GM19351 (cell line): ENCODE measurements around the gene MLIP.
"Not testable (repeated sequence)": the region's sequence is repeated elsewhere in the genome, so short reads cannot be mapped to it uniquely, and the experiment has no call there.

Experiments used
- ATAC-seq: cut with Tn5 transposase; IDR thresholded peaks from one replicate; pipeline ENCODE4 v1.9.1; 2021; ENCODE audit warnings: mild to moderate bottlenecking, moderate library complexity; ENCODE audit not compliant: unreplicated experiment

Gene MLIP

DNA sequence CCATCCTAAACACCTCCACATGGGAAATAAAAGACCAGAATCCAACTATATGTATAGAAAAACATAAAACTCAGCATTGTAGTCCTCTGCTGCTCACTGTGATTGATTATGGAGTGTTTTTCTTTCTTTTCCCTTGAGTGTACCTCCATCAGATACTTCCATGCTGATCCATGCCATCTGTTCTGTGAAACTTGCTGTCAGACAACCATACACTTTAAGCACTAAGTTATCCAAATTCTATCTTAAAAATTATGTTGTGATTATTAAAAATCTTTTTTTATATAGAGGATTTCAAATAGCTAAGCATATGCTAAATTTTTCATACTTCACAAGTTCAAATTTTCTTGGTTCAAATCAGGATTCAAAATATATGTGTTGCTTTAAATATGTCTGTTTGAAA lies 105.1 kb downstream of the MLIP start:
- no peak for ATAC-seq

- ATAC-seq = peak; percentile 57
Measured at GRCh38 chr6:54217018-54217417, 105.8 kb downstream of the MLIP start.

GRCh38 chr6:54222217-54222616 lies 111.0 kb downstream of the MLIP start:
- no peak for ATAC-seq

DNA sequence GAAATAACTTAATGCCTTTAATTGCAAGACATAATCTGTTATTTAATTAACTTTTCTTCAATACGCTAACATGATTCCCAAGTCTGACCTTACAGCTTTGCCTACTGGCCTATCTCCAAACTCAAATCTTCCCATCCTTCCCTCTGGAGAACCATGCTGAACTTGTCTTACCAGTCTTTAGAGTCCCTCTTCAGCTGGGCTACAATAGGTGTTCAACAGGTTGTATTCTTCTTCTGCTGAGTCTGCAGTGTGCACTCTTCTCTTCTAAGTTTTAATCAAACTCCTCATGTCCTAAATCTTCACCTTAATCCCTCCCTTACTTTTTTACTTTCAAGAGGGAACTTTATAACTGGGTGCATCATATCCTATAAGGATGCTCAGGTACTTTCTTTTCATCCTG lies 121.5 kb downstream of the MLIP start:
- no peak for ATAC-seq

- no peak for ATAC-seq
Measured at GRCh38 chr6:54234539-54234938, 123.3 kb downstream of the MLIP start.

GRCh38 chr6:54236984-54237383 lies 125.7 kb downstream of the MLIP start:
- ATAC-seq = no peak

DNA sequence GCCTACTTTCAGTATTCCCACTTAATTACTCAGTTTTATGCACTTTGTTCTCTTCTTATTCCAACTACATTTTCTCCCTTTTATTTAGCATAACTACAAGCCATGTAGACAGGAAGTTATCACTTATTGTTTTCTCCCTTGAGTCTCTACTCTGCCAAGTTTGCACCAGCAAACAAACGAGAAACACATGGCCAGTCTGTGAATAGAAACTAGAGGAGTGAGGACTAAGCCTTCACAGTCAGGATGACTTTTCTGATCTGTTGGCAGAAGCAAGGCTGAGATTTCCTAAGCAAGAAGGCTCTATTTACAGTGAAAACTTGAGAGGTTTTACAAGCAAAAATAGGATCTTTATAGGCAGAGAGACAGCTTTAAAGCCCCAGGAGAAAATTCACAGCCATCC lies 127.2 kb downstream of the MLIP start:
- ATAC-seq = no peak

DNA sequence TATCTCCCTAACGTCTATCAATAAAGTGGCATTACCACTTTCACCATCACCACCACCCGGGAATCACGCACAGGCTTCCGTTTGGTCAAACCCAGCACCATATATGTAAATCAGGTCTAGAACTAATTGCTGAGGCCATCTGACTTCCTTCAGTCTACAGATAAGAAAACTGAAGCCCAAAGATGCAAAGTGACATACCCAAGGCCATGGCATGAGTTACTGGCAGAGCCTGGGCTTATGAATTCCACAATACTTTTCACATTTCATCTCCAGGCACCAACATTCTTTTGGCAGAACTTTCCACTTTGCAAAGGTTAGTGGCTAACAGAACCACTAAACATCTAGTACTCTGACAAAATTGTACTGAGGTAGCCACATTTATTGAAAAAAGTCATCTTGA lies 132.5 kb downstream of the MLIP start:
- no peak for ATAC-seq

GRCh38 chr6:54244430-54244829 lies 133.2 kb downstream of the MLIP start:
- ATAC-seq = no peak

- ATAC-seq = no peak
Measured at GRCh38 chr6:54245265-54245664, 134.0 kb downstream of the MLIP start.

- ATAC-seq = no peak
Measured at GRCh38 chr6:54248319-54248718, 137.1 kb downstream of the MLIP start.

GRCh38 chr6:54248994-54249393 lies 137.8 kb downstream of the MLIP start:
- ATAC-seq = peak; percentile 54

DNA sequence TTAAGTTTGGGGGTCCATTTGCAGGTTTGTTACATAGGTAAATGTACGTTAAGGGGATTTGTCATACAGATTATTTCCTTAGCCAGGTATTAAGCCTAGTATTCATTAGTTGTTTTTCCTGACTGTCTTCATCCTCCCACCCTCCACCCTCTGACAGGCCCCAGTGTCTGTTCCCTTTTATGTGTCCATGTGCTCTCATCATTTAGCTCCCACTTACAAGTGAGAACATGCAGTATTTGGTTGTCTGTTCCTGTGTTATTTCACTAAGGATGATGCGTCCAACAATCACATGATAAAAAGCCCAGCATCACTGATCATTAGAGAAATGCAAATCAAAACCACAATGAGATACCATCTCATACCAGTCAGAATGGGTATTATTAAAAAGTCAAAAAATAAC lies 138.6 kb downstream of the MLIP start:
- not testable (repeated sequence) for ATAC-seq

- no peak for ATAC-seq
Measured at GRCh38 chr6:54252496-54252895, 141.3 kb downstream of the MLIP start.

GRCh38 chr6:54252916-54253315 lies 141.7 kb downstream of the MLIP start:
- no peak for ATAC-seq

DNA sequence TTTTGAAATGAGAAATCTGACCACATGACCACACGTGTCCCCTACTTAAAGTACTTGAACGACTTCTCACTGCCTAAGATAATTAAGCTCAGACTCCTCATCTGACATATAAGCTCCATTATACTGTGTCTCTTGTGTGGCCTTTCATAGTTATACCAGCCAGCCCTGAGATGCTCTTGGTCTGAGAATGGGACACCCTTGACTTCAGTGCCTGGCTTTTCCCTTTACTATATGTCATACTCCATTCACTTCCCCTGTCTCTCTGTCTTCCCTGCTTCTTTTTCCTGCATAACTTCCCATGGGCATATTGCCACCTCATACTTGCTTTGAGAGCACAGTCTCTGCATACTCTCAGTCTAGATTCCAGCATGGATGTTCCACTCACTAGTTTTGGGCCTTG lies 143.6 kb downstream of the MLIP start:
- ATAC-seq = no peak

DNA sequence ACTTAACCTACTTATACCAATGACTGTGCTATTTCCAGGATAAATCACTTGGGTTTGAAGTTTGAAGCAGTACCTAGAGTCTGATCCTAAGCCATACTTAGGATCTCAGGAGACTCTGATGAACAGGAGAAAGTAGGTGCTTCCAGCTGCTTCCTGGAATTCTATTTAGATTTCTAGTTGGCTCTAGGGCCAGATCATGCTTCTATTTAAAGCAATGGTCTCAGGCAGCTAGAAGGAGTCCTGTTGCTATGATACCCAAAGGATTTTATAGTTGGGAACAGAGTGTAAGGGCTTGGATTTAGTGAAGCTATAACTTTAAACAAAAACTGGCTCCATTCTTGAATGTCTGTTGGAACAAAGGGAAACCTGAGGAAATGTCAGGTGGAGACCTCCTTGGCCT lies 144.6 kb downstream of the MLIP start:
- no peak for ATAC-seq

GRCh38 chr6:54260025-54260424 lies 148.8 kb downstream of the MLIP start:
- ATAC-seq = no peak

- no peak for ATAC-seq
Measured at GRCh38 chr6:54262499-54262898, 151.3 kb downstream of the MLIP start.

- no peak for ATAC-seq
Measured at GRCh38 chr6:54262971-54263370, 151.7 kb downstream of the MLIP start.

DNA sequence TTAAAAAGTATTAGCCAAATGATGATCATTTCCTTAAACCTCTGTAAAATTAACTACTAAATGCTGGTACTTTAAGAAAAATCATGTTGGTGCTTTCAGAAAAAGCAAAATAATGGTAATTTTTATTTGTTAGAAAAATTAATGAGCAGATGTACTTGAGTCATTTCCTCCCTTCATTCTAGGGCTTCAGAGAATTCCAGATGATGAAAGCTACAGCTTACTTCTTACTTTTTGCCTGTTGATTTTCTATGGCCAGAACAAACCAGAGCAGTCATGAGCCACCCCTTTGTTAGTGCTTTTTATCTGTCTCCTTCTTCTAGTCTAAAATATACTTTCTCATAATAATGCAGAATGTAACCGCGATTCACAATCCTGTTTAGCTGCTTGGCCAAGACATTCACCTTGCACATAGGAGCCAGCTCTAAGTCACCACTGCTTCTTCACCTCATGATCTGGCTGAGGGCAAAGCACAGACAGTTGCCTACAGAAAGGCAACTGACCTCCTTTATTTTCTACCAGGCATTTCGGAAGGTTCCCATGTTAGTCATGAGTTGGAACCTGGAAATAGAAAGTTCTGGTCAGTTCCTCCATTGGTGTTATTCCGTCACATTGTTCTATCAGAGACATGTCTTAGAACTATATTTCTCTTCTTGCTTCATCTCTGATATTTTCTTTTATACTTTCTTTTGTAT lies 153.5 kb downstream of the MLIP start:
- ATAC-seq = no peak

GRCh38 chr6:54266400-54266923 lies 155.2 kb downstream of the MLIP start:
- ATAC-seq = no peak

DNA sequence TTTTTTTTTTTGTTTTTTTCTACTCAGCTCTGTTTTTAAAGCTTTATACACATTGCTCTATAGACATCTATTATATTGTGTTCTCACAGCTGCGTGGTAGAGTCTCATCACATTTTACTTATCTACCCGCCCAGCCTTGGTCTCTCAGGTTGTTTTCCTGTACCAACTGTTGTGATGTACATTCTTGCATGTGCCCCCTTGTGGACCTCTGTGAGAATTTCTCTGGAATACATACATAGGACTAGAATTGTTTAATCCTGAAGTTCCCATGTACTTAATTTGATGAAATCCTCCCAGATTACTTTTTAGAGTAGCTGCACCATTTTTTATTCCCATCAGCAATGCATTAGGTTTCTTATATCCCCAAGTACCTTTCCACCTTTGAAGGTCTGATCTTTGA lies 156.6 kb downstream of the MLIP start:
- peak; percentile 62 for ATAC-seq
